Retinal pigment epithelial cell (primary cell): ENCODE results near the gene B4GALT2.

Experiments used
- DNase-seq: peaks from one replicate; pipeline ENCODE4 v3.0.0-alpha.2; 2010; ENCODE audit warnings: low read depth
- H3K4me3 ChIP-seq: 2 replicates; pipeline ENCODE4 v1.5.1; 2011; ENCODE audit warnings: mild to moderate bottlenecking, low read length, control low read depth, moderate library complexity
- CTCF ChIP-seq: conservative IDR thresholded peaks from 2 replicates; pipeline ENCODE4 v1.5.1; 2011; ENCODE audit warnings: low read depth, low read length, control low read depth, inconsistent platforms

B4GALT2 gene

GRCh38 chr1:43981135-43981491 lies 2.1 kb downstream of the B4GALT2 start:
- H3K4me3 ChIP-seq = no peak overlapping the region
- no peak for TF ChIP-seq CTCF
- no peak for DNase-seq

GRCh38 chr1:43981636-43982035 lies 2.6 kb downstream of the B4GALT2 start:
- no peak for DNase-seq
- H3K4me3 ChIP-seq = no peak overlapping the region
- TF ChIP-seq CTCF = no peak

- H3K4me3 ChIP-seq = no peak overlapping the region
These were observed 3.2 kb downstream of the B4GALT2 start for GRCh38 chr1:43982241-43982640.

GRCh38 chr1:43982808-43983207 lies 3.8 kb downstream of the B4GALT2 start:
- no peak overlapping the region for H3K4me3 ChIP-seq
- no peak for TF ChIP-seq CTCF
- DNase-seq = no peak

More at GRCh38 chr1:43982241-43982640, 3.2 kb downstream of the B4GALT2 start:
- no peak for DNase-seq
- TF ChIP-seq CTCF = no peak

- H3K4me3 ChIP-seq = no peak overlapping the region
- no peak for DNase-seq
- TF ChIP-seq CTCF = no peak
These were observed 4.4 kb downstream of the B4GALT2 start for GRCh38 chr1:43983253-43983899.

GRCh38 chr1:43984855-43985254 lies 5.8 kb downstream of the B4GALT2 start:
- H3K4me3 ChIP-seq = no peak overlapping the region
- no peak for TF ChIP-seq CTCF
- DNase-seq = no peak

GRCh38 chr1:43985984-43986595 lies 7.1 kb downstream of the B4GALT2 start:
- H3K4me3 ChIP-seq = no peak overlapping the region
- no peak for DNase-seq
- no peak for TF ChIP-seq CTCF
